HepG2 (cell line): ENCODE data around the gene HES7. TPM values are rescaled to one million over a fixed set of nuclear protein-coding genes. Genes with fewer than 3 reads are reported as not detected.

Source experiments
- BCLAF1 ChIP-seq: fragments of 450-650 bp; IDR thresholded peaks from 2 replicates; pipeline ENCODE4 v1.6.1; 2017; ENCODE audit warnings: mild to moderate bottlenecking
- ETS1 ChIP-seq: sonication (generic); formaldehyde crosslinking; IDR thresholded peaks from 2 replicates; pipeline ENCODE4 v1.4.0; 2020; ENCODE audit warnings: missing genetic modification reagents
- FOXP4 ChIP-seq: sonication (generic); formaldehyde crosslinking; IDR thresholded peaks from 2 replicates; pipeline ENCODE4 v1.4.0; 2020; ENCODE audit warnings: missing genetic modification reagents
- HMG20A ChIP-seq: IDR thresholded peaks from 2 replicates; pipeline ENCODE4 v1.6.1; 2016; ENCODE audit warnings: borderline replicate concordance
- IRF1 ChIP-seq: sonication (generic); formaldehyde crosslinking; IDR thresholded peaks from 2 replicates; pipeline ENCODE4 v1.4.0; 2020; ENCODE audit warnings: low read depth, mild to moderate bottlenecking, missing genetic modification reagents
- KDM3A ChIP-seq: IDR thresholded peaks from 2 replicates; pipeline ENCODE4 v1.6.1; 2018; ENCODE audit warnings: low read depth, missing compliant biosample characterization
- KLF11 ChIP-seq: IDR thresholded peaks from 2 replicates; pipeline ENCODE4 v1.6.1; 2016; ENCODE audit warnings: missing compliant biosample characterization
- MED8 ChIP-seq: sonication (generic); formaldehyde crosslinking; IDR thresholded peaks from 2 replicates; pipeline ENCODE4 v1.8.1; 2023; ENCODE audit warnings: mild to moderate bottlenecking, missing genetic modification reagents; ENCODE audit not compliant: insufficient replicate concordance
- MIXL1 ChIP-seq: IDR thresholded peaks from 2 replicates; pipeline ENCODE4 v1.6.1; 2016
- MLX ChIP-seq: IDR thresholded peaks from 2 replicates; pipeline ENCODE4 v1.6.1; 2016
- MXD1 ChIP-seq: sonication (generic); formaldehyde crosslinking; IDR thresholded peaks from 2 replicates; pipeline ENCODE4 v1.4.0; 2020; ENCODE audit warnings: mild to moderate bottlenecking, missing genetic modification reagents
- ONECUT2 ChIP-seq: sonication (generic); formaldehyde crosslinking; IDR thresholded peaks from 2 replicates; pipeline ENCODE4 v1.4.0; 2020; ENCODE audit warnings: missing genetic modification reagents
- ZBTB26 ChIP-seq: IDR thresholded peaks from 2 replicates; pipeline ENCODE4 v1.6.1; 2016; ENCODE audit warnings: missing compliant biosample characterization, missing genetic modification reagents, borderline replicate concordance
- ZNF230 ChIP-seq: sonication (generic); formaldehyde crosslinking; IDR thresholded peaks from 2 replicates; pipeline ENCODE4 v1.4.0; 2020; ENCODE audit warnings: mild to moderate bottlenecking, missing genetic modification reagents
- ZNF362 ChIP-seq: sonication (generic); formaldehyde crosslinking; IDR thresholded peaks from 2 replicates; pipeline ENCODE4 v1.4.0; 2020; ENCODE audit warnings: missing genetic modification reagents, mild to moderate bottlenecking, borderline replicate concordance
- ZNF580 ChIP-seq: IDR thresholded peaks from 2 replicates; pipeline ENCODE4 v1.6.1; 2016; ENCODE audit warnings: low read depth, borderline replicate concordance
- ZNF672 ChIP-seq: sonication (generic); formaldehyde crosslinking; IDR thresholded peaks from 2 replicates; pipeline ENCODE4 v1.8.1; 2022; ENCODE audit warnings: missing genetic modification reagents
- ZNF678 ChIP-seq: sonication (generic); formaldehyde crosslinking; IDR thresholded peaks from 2 replicates; pipeline ENCODE4 v1.4.0; 2020; ENCODE audit warnings: mild to moderate bottlenecking, missing genetic modification reagents
- polyA plus RNA-seq, 8 experiments: library from polyadenylated mRNA; depleted of rRNA in 3 of 8; stranded (reverse) in 7 of 8; unstranded in 1 of 8; fragments of >200 nt; fragmentation: Illumina TruSeq in 4 of 8; extraction: Trizol in 4 of 8; gene quantifications; 2 replicates each; pipeline versions ENCODE4 v1.2.1 to v1.2.3, GENCODE V29; 2011 to 2016; ENCODE audit warnings: low read depth in 4 of 8, missing spikeins in 1 of 8, mixed read lengths in 1 of 8; ENCODE audit not compliant: insufficient read depth in 1 of 8
- total RNA-seq, 5 experiments: library from RNA; depleted of rRNA; stranded (reverse); fragments of >200 nt; fragmentation: Illumina TruSeq; extraction: Trizol; gene quantifications; 2 replicates each; pipeline ENCODE4 v1.2.3, GENCODE V29; 2016; ENCODE audit warnings: low read depth in 1 of 5

The HES7 gene
- total and polyA plus RNA-seq, 2 of the 13 experiments (the other 11 are each of a cell fraction or from before 2014, with no cell fraction given) = not detected

- TF ChIP-seq ETS1 = no peak
- TF ChIP-seq ZBTB26 (CRISPR knock-in tag) = 0 out of 2 replicates have a peak, but pooled peaks have one; percentile 26
- no peak for TF ChIP-seq MIXL1
- TF ChIP-seq ZNF580 (CRISPR knock-in tag) = 0 out of 2 replicates have a peak, but pooled peaks have one; percentile 33
- no peak for TF ChIP-seq FOXP4
- TF ChIP-seq IRF1 (CRISPR knock-in tag) = no peak
- TF ChIP-seq BCLAF1 = no peak
- no peak; the same call in 1 of the 2 replicates for TF ChIP-seq ZNF362 (CRISPR knock-in tag)
- no peak for TF ChIP-seq MLX (CRISPR knock-in tag)
- TF ChIP-seq ONECUT2 (CRISPR knock-in tag) = no peak
- no peak for TF ChIP-seq KDM3A (CRISPR knock-in tag)
- TF ChIP-seq ZNF230 = no peak; the same call in 1 of the 2 replicates
- no peak for TF ChIP-seq HMG20A (CRISPR knock-in tag)
- TF ChIP-seq KLF11 (CRISPR knock-in tag) = no peak
- TF ChIP-seq ZNF672 (CRISPR knock-in tag) = 0 out of 2 replicates have a peak, but pooled peaks have one; percentile 41
- TF ChIP-seq MXD1 = 0 out of 2 replicates have a peak, but pooled peaks have one; percentile 20
- TF ChIP-seq ZNF678 (CRISPR knock-in tag) = no peak
- no peak for TF ChIP-seq MED8 (CRISPR knock-in tag)
These were observed 2.1 kb downstream of the HES7 start (continued) for GRCh38 chr17:8121681-8122421.
